GM15510 (cell line): Measurements from ENCODE around the gene TGM2.

ENCODE experiments used
- POLR2A ChIP-seq: IDR thresholded peaks from 3 replicates; pipeline ENCODE4 v1.6.1; 2011; ENCODE audit warnings: borderline replicate concordance; ENCODE audit not compliant: insufficient read length; ENCODE audit errors: extremely low read depth

Gene TGM2

DNA sequence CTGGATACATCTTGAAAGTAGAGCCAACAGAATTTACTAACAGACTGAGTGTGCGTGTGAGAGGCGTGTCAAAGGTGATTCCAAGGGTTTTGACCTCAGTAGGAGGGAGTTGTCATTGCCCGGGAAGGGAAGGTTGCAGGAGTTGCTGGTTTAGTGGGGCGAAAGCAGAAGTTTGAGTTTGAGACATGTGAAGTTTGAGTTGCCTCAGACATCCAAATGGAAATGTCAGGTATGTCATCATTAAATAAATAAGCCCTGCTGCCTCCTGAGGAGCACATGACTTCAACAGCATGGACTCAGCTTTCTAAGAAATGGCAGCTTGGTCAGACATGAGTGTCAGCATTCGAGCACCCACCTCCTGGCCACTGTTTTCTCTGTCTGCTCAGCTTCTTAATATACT, 26.6 kb upstream of the TGM2 start:
- TF ChIP-seq POLR2A = no peak

DNA sequence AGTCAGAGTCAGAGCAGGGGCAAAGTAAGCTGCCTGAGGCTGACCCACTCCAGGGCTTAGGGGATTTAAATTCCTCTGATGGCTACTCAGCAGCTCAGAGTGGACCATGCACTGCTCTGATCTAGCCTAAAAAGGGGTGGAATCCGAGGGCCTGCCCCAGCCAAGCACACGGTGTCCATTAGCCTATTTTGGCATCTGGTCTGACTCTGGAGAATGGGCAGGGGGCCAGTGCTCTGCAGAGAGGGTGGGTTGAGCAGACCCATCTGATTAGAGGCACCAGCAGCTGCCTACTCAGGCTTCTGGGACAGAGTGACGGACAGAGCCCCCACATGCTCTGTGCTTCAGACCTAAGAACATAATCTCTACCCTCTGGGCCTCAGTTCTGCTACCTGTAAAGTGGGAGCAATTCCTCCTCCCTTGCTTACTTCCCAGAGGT, 25.9 kb upstream of the TGM2 start:
- TF ChIP-seq POLR2A = no peak

DNA sequence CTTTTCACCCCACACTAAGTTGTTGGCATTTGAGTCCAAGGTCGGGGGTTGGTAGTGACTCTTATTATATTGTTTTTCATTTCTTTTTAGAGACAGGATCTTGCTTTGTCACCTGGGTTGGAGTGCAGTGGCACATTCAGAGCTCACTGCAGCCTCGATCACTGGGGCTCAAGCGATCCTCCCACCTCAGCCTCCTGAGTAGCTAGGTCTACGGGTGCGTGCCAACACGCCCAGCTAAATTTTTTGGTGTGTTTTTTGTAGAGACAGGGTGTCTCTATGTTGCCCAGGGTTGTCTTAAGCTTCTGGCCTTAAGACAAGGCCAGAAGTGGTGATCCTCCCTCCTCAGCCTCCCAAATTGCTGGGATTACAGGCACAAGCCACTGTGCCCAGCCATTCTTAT, 25.1 kb upstream of the TGM2 start:
- no peak for TF ChIP-seq POLR2A

DNA sequence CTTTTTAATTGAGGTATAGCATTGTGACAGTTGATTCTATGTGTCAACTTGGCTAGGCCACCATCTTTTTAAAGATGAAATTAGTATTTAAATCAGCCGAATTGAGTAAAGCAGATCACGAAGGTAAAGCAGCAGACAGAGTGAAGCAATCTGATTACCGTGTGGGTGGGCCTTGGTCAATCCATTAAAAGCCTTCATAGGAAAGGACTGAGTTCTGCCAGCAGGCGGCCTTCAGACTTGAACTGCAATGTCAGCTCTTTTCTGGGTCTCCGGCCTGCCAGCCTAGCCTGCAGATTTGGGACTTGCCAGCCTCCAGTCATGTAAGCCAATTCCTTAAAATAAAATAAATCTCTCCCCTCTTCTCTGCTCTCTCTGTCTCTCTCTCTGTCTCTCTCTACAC, 22.4 kb upstream of the TGM2 start:
- TF ChIP-seq POLR2A = no peak

DNA sequence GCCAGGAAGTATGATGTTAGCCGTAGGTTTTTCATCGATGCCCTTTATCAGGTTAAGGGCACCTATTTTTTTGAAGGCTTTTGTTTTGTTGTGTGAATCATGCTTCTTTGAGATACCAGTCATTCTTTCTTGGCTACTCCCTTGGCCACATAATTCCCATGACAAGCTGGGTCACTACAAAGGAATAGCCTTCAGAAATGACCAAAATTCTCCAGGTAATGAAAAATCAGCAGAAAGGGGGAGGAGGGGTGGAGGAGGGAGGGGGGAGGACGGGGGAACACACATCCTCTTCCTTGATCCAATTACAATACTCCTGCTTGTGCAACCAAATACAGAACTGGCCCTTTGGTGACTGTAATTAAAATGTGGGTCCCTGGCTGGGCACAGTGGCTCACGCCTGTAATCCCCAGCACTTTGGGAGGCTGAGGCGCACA, 21.7 kb upstream of the TGM2 start:
- TF ChIP-seq POLR2A = no peak

DNA sequence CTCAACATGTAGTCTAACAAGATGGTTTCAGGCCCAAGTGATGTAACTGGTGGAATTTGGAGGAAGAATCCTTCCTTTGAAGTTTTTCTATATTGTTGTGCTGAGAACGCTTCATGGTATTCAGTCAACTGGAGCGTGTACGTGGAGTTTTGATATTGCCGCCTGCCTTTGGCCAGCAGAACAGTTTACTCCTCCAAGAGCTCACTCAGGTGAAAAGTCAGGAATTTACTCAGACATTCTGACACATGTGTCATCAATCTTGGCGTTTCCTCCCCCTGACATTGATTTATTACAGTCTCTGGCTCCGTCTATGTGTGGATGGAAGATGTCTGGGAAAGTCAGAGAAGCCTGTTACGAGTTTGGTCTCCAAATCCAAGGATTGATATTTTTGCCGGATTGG, 19.0 kb upstream of the TGM2 start:
- TF ChIP-seq POLR2A = no peak

DNA sequence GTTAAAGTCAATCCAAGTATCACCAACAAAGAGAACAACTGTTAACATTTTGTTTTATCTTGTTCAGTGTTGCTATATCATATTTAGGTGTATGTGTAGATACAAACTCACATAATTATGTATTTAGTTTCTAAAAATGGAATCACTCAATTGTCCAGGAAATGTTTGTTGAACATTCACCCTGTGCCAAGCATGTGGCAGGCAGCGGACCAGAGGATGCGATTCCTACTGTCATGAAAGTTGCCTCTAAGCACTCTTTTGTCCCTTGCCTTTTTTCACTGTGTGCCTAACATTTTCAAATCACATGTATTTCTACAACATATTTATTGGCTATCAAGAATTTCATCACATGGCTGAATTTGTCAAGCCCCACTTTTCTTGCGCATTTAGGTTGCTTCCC, 16.9 kb upstream of the TGM2 start:
- no peak for TF ChIP-seq POLR2A

DNA sequence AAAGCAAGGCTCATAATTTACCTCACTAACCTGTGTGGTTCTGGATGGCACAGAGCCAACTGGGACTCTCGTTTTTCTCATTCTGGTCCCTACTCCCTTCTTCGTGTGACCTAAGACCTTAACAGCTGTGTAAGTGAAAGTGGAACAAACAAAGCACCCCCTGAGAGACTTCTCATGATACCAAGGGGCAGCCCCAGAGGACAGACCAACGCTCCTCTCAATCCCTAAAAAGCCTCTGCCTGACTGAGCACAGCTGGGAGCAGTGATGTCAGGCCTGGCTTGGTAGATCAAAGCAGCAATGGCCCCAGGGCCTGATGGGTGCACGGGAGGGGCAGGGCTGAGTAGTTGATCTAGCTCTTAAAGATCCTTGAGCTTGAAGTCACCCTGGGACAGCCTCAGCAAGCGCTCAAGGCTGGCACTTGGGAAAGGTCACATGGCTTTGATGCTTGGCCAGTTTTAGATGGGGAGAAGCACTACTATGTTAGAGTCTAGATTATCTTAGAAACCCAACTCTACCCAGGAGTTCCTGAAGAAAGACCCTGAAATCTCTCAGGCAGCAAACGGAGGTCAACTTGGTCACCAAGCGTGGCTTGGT, 16.2 kb upstream of the TGM2 start:
- TF ChIP-seq POLR2A = no peak

DNA sequence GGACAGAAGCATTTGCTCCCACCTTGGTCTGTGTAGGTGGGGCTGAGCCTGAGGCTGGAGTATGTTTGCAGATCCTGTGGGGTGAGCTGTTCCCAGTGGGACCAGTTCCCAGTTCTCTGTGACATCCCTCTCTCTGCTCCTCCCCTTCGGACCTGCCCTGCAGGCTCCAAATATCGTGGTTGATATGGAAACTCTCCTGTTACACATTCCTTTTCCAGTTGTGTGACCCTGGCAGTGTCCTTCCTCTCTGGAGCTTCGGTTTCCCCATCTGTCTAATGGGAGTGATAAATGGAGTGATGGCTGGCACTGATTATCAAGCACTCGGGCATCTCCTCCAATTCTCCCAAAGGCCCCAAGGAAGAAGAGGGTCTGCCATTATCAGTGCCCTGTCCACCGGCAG, 15.7 kb upstream of the TGM2 start:
- no peak for TF ChIP-seq POLR2A

DNA sequence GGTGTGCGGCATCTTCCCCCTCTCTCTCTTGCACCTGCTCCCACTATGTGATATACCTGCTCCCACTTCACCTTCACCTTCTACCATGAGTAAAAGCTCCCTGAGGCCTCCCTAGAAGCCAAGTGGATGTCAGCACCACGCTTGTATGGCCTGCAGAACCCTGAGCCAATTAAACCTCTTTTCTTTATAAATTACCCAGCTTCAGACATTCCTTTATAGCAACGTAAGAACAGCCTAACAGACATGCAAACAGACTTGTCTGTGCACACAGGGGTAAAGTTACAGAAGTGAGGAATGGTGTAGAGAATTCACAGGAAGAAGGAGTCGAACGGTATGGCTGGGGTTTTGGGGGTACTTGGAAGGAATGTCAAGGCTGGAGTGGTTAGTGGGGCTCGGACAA, 14.8 kb upstream of the TGM2 start:
- TF ChIP-seq POLR2A = no peak

DNA sequence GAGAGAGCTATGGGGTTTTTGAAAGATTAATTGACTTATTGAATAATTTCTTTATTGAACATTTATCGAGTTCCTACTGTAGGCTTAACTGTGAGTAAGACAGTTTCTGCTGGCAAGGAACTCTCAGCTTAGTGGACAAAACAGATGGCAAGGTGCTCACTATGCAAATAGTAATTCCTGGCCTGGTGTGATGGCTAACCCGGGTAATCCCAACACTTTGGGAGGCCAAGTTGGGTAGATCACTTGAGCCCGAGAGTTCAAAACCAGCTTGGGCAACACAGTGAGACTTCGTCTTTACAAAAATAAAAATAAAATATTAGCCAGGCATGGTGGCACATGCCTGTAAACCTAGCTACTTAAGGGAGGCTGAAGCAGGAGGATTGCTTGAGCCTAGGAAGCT, 13.5 kb upstream of the TGM2 start:
- no peak for TF ChIP-seq POLR2A

DNA sequence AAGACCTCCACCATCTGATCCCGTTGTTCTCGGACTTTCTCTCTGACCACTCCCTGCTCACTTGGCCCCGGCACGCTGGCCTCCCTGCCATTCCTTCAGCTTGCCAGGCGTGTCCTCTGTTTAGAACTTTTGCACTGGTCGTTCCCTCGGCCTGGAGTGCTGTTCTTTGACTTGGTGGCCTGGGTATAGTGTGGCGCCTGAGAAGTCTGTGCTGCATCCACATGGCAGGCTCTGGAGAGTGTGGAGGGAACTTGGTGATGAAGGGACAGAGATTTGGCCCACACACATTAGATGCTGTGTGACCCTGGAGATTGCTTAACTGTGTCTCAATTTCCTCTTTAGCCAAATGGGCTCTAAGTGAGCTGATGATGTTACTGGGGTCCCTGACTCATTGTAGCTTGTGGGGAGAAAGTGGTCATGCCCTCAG, 13.0 kb upstream of the TGM2 start:
- no peak for TF ChIP-seq POLR2A

DNA sequence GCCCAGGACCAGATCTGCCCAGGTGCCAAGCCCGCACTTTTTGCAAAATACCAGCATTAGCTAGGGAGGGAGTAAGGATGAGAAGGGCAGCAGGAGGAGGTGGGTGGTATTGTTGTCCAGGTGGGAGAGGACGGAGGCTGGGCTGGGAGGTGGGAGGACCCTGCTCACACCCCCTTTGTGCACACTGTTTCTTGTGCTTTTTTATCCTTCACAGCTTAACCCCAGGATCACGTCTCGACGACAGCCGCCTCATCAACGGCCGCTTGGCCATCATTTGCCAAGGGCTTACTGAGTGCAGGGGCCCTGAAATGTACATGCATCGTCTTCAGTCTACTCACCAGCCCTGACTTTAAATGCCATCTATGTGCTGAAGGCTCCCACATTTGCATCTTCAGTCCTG, 12.1 kb upstream of the TGM2 start:
- no peak for TF ChIP-seq POLR2A

DNA sequence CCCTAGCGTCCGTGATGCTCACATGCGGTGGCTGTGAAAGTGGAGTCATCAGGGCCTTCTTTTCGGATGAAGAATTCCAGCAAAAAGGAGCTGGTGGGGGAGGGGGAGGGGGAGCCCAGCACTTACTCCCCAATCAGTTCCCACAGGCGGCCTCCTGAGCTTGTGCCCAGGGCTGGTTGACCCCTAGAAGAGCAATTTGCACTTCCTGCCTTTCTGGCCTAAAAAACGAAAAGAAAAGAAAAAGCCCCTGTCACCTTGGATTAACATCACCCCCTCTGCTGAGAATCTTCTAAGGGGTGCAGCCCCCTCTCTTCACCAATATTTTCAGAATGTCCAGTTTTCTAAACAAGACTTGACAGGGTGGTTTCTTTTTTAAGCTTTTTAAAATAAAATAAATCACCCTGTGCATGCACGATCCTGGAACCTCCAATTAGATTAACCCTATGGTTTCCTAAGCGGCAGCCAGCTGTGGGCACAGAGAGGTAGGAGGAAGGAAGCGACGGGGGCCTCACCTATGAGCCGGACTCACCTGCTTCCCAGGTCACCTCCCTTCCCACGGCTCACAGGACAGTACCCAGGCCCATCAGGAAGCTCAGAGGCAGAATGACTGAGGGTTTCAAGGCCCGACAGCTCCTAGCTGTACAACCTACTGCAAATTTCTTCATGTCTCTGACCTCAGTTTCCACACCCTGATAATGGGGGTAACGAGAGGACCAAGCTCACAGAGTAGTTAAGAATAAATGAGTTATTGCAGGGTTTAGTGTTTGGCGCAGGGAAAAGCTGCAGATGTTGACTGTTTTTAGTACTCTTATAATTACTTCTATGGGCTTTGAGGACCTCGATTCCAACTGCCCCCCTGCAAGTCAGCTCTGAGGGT, 10.5 kb upstream of the TGM2 start:
- no peak for TF ChIP-seq POLR2A

DNA sequence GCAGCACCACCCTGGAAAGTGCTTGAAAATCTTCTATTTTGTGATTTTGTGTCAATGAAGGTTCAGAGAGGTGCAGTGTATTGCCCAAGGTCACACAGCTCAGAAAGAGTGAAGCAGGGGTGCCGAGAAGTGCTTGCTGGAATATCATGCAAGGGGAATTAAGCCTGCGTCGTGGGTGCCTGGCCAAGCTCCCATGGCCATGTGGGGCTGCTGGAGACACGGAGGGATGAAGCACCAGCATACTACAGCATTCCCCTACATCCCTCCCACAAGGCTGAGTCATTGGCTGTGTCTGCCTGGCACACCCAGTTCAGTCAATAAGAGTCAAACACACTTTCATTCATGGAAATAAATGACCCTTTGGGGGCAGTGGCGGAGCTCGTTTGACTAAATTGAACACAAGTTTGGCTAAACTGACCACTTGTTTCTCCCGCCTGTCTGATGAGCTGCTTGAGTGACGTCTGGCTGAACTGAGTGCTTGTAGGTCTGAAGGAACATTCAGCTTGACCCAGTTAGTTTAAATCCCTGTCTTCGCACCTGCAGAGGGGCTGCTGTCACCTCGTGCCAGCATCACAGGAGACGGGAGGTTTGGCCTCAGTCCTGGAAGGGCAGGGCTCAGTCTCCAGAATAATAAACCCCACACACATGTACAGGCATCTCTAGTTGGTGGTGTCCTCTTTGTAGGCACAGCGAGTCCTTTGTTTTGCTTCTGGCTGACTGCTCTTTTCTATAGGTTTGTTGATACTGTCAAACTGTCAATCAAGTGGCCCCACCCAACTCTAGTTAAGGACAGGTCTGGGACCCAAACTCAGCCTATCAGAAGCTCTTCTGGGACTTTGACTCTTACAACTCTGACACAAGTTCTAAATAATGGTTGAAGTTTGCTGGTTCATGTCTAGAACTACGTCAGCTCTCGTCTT, 8.4 kb upstream of the TGM2 start:
- no peak for TF ChIP-seq POLR2A

DNA sequence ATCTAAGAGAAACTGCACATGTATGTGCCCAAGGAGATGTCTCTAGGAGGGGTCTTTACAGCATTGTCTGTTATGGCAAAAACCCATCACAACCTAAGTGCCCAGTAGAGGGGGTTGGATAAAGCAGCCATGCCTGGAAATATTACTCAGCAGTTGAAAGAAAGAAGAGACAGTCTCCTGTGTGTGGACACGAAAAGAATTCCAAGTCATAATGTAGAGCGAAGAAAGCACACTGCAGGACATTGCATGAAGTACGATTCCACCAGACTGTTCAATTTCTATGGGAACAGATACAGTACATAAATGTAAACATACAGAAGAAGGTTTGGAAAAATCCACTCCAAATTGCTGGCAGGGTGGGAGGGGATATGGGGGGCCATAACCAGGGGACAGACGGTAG, 7.3 kb upstream of the TGM2 start:
- no peak for TF ChIP-seq POLR2A

DNA sequence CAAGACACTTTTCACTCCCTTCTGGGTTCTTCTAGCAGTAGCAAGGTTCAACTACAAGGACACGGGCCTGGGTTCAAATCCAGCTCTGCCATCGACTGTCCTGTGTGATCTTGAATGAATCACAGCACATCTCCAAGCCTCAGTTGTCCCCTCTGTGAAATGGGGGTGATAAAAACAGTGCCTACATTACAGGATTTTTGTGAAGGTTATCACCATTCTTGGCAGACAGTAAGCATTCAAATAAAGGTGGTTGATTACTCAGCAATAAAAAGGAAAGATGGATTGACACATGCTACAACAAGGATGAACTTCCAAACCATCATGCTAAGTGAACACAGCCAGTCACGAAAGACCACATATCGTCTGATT, 6.6 kb upstream of the TGM2 start:
- TF ChIP-seq POLR2A = no peak
